ENCODE measurements around the gene TNFAIP3.

TNFAIP3 gene

DNA sequence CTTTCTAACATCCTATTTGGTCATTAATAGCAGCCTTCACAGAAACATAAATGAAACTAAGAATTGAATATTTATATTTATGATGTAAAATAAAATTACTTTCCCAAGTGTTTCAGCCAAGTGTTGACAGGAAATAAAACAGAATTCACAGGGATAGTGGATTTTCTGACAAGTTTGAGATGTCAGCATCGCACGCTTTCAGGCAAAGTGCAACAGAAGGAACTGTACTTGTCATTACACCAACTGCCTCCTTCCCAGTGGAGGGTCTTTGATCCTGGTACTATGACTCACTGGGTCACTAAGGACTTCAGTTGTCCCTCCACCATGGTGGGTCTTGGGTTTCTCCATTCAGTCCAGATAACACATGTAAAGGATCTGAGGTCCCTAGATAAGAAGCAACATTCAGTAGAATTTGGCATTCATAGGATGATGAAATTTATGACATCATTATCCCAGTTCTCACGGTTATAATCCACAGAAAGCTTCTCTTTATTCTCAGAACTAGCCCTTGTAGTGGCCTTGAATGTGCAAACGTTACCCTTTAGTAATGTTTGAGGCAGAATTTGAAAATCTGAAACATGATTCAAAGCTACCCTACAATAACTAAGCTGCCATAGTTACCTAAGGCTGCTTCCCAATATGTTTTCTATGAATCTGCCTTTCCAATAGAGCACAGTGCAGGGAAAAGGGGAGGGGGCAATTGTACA, 3.8 kb upstream of the TNFAIP3 start:
- TF ChIP-seq CTCF (IDR thresholded peaks at IDR 0.05; ENCODE audit: low read depth, low read length), result no peak
- no peak overlapping the region for H3K4me3 ChIP-seq (replicated peaks in 1 of 2; ENCODE audit: low read depth in 2 of 2, low read length in 2 of 2)
- peak; percentile 49 to 67 for DNase-seq (ENCODE audit: low read depth in 2 of 2)

GRCh38 chr6:137864812-137865508, 2.1 kb upstream of the TNFAIP3 start:
- DNase-seq (ENCODE audit: low read depth in 2 of 2), result no peak
- no peak for TF ChIP-seq CTCF (IDR thresholded peaks at IDR 0.05; ENCODE audit: low read depth, low read length)
- H3K4me3 ChIP-seq (replicated peaks in 1 of 2; ENCODE audit: low read depth in 2 of 2, low read length in 2 of 2), result no peak overlapping the region

DNA sequence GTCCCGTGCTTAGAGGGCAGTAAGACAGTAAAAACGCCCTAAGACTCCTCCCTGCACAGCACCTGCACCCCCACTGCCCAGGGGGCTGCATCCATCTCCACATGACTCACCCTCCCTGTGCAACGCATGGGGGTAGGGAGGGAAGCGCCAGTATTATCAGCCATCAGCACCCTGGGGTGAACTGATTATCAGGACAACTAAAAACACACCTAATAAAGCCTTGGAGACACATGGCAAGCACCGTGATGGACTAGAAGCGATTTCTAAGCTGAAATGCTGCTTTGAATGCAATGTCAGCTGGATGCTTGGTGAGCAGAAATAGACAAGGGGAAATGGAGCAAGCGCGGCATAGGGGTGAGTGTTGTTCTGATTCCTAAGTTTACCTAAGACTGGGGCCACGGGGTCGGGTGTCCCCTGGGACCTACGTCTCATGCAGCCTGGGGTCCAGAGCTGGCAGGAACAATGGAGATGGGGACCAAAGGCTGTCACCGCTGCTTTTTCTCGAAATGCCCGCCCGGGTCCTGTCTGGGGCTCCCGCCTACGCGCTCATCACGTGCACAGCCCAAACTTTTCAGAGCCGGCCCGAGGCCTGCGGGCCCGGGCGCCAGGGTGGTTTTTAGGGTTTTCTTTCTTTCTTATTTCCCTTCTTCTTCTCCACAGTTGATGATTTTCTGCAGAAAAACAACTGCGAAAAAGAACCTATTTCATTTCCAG, 702 bp upstream of the TNFAIP3 start:
- no peak for DNase-seq (ENCODE audit: low read depth in 2 of 2)

DNA sequence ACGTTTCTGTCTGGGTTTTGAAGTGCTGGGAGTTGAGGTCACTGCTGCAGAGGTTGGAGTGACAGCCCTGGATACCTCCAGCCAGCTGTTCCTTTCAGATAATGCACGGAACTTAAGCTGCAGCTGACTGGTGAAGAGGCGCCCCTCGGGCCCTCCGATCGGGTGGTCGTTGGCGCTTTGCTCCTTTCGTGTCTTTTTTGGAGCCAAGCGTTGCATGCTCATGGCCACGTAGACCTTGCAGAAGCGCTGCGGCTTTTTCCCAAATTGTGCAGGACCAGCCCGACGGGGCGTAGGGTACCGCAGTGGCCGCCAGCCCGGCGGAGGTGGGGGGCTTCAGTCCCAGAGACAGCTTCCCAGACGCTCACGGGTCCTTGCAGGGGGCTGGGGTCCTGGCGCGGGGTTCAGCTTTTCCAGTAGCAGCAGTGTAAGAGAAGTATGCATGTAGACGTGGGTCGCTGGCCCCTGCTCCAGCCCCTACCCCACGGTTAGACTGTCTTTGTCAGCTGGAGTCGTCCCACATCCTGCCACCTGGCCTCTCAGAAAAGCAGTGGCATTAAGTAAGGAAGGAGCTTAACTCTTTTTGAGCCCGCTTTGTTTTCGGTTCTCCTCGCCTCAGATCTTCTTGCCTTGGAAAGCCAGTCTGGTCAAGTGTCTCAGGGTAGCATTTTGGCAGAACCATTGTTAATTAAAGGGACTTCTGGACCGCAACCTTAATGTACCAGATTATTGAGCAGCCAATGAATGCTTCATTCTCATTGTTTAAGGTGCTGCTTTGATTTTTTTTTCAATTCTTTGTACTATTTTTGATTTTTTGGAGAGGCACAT, 838 bp downstream of the TNFAIP3 start:
- no peak for TF ChIP-seq CTCF (IDR thresholded peaks at IDR 0.05; ENCODE audit: low read depth, low read length)
- peak overlapping the region; percentile 90 to 92 for H3K4me3 ChIP-seq (replicated peaks in 1 of 2; ENCODE audit: low read depth in 2 of 2, low read length in 2 of 2)
- DNase-seq (ENCODE audit: low read depth in 2 of 2), result peak in 1 of 2 donors; percentile 55

More for the DNA sequence above, 702 bp upstream of the TNFAIP3 start:
- no peak for TF ChIP-seq CTCF (IDR thresholded peaks at IDR 0.05; ENCODE audit: low read depth, low read length)
- peak overlapping the region; percentile 44 to 55 for H3K4me3 ChIP-seq (replicated peaks in 1 of 2; ENCODE audit: low read depth in 2 of 2, low read length in 2 of 2)

DNA sequence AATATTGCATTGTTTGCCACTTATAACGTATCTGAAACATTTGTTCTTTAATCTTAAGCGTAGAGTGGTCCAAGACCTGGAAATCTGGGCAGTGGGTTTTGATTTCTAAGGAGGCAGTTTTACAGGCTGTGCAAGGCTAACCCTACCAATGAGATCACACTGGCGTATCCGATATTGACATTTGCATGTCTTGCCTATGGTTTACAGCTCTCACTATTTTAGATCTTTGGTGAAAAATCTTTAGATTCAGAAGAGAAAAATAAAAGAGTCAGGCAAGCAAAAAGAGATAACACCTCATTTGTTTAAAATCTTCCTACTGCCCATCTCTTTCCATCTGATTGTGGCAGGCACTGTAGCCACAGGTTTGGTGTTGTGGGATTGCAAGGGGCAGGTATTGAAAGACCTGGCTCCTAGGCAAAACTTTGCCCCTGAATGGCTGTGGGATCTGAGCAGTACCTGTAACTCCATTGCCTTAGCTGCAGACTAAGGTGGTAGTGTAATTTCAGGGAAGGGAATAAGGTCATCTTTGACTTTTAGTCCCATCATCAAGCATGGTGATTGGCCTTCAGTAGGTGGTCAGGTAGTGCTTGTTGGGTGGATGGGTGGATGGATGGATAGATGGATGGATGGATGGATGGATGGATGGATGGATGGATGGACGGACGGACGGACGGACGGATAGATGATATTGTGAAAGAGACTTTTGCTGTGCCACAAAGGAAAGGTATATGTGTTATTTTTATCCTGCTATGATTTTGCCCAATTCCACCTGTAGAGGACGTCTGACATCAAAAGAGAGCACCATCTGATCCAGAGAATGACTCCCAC, 1.9 kb downstream of the TNFAIP3 start:
- peak overlapping the region; percentile 90 to 92 for H3K4me3 ChIP-seq (replicated peaks in 1 of 2; ENCODE audit: low read depth in 2 of 2, low read length in 2 of 2)
- DNase-seq (ENCODE audit: low read depth in 2 of 2), result peak in 1 of 2 donors; percentile 47
- peak; percentile 37 for TF ChIP-seq CTCF (IDR thresholded peaks at IDR 0.05; ENCODE audit: low read depth, low read length)
